ENCODE results near the gene ZNF195. TPM values are rescaled to one million over a fixed set of nuclear protein-coding genes. Genes with fewer than 3 reads are reported as not detected.

The ZNF195 gene
- total RNA-seq, 1 donor from 2014 or later, result 22.9 TPM

Other genes starting within 250 kb of the ZNF195 start
- gene OSBPL5, start 213.8 kb downstream of the ZNF195 start, total RNA-seq, result 17.5 and 21.1 TPM in 2 replicates
- not detected in 2 replicates for gene MRGPRG, start 160.3 kb downstream of the ZNF195 start, total RNA-seq
- not detected in 2 replicates for gene MRGPRE, start 146.7 kb downstream of the ZNF195 start, total RNA-seq